GM18868 (cell line): Measurements from ENCODE around the gene C2orf49.

Experiments used
- ATAC-seq: cut with Tn5 transposase; IDR thresholded peaks from one replicate; pipeline ENCODE4 v1.9.1; 2021; ENCODE audit warnings: mild to moderate bottlenecking, moderate library complexity; ENCODE audit not compliant: unreplicated experiment

The C2orf49 gene

GRCh38 chr2:105398336-105399206 is 61.2 kb downstream of the C2orf49 start, which contains the start of gene FHL2:
TSS of gene FHL2 (minus strand) at chr2:105399051. CDS start at chr2:105386516, 12,535 bp downstream.
- ATAC-seq, result peak; percentile 100
